Germinal center (tissue), 1 donor: Measurements from ENCODE around the gene TLR10.

Experiments
- DNase-seq: peaks from one replicate; pipeline ENCODE4 v3.0.0; 2012; ENCODE audit warnings: mixed read lengths, low spot score

Gene TLR10

GRCh38 chr4:38764277-38764676, 18.5 kb downstream of the TLR10 start:
- no peak for DNase-seq

- DNase-seq = peak; percentile 74
Measured at GRCh38 chr4:38762560-38762959, 20.2 kb downstream of the TLR10 start.

GRCh38 chr4:38759790-38760122, 23.0 kb downstream of the TLR10 start:
- DNase-seq = no peak

- DNase-seq = peak; percentile 57
Measured at GRCh38 chr4:38759113-38759789, 23.5 kb downstream of the TLR10 start.

GRCh38 chr4:38757945-38758600, 24.7 kb downstream of the TLR10 start:
- DNase-seq = no peak

- DNase-seq = no peak
Measured at GRCh38 chr4:38752941-38753806, 29.6 kb downstream of the TLR10 start.

- DNase-seq = no peak
Measured at GRCh38 chr4:38752372-38752940, 30.3 kb downstream of the TLR10 start.

- DNase-seq = no peak
Measured at GRCh38 chr4:38751341-38752010, 31.3 kb downstream of the TLR10 start.

- no peak for DNase-seq
Measured at GRCh38 chr4:38749336-38749735, 33.5 kb downstream of the TLR10 start.

GRCh38 chr4:38747629-38748028, 35.2 kb downstream of the TLR10 start:
- no peak for DNase-seq

GRCh38 chr4:38745881-38746280, 36.9 kb downstream of the TLR10 start:
- DNase-seq = no peak

GRCh38 chr4:38743866-38744265, 38.9 kb downstream of the TLR10 start:
- DNase-seq = no peak

- no peak for DNase-seq
Measured at GRCh38 chr4:38740303-38740702, 42.5 kb downstream of the TLR10 start.

GRCh38 chr4:38738940-38739803, 43.6 kb downstream of the TLR10 start:
- DNase-seq = no peak

- DNase-seq = no peak
Measured at GRCh38 chr4:38735870-38736269, 46.9 kb downstream of the TLR10 start.

GRCh38 chr4:38734911-38735310, 47.9 kb downstream of the TLR10 start:
- DNase-seq = no peak

GRCh38 chr4:38734446-38734845, 48.3 kb downstream of the TLR10 start:
- DNase-seq = no peak

GRCh38 chr4:38733663-38734062, 49.1 kb downstream of the TLR10 start:
- DNase-seq = no peak

GRCh38 chr4:38730830-38731646, 51.8 kb downstream of the TLR10 start:
- DNase-seq = peak; percentile 72

- DNase-seq = no peak
Measured at GRCh38 chr4:38730493-38730829, 52.3 kb downstream of the TLR10 start.
